HEK293 (cell line): ENCODE measurements around the gene RHBDL3.

Experiments
- FEZF1 ChIP-seq: fragments of 450-650 bp; formaldehyde crosslinking; IDR thresholded peaks from 2 replicates; pipeline ENCODE4 v1.5.1; 2016; ENCODE audit warnings: missing biosample characterization, missing genetic modification characterization
- GLIS1 ChIP-seq: fragments of 450-650 bp; formaldehyde crosslinking; IDR thresholded peaks from 2 replicates; pipeline ENCODE4 v1.5.1; 2016; ENCODE audit warnings: missing biosample characterization, missing genetic modification characterization
- HOXD13 ChIP-seq: sonication (generic); formaldehyde crosslinking; IDR thresholded peaks from 2 replicates; pipeline ENCODE4 v1.8.0; 2022; ENCODE audit warnings: missing genetic modification reagents, borderline replicate concordance
- KLF10 ChIP-seq: fragments of 450-650 bp; IDR thresholded peaks from 2 replicates; pipeline ENCODE4 v1.5.1; 2018; ENCODE audit warnings: missing biosample characterization, mild to moderate bottlenecking, missing genetic modification characterization
- WT1 ChIP-seq: fragments of 450-650 bp; formaldehyde crosslinking; IDR thresholded peaks from 2 replicates; pipeline ENCODE4 v1.5.1; 2016; ENCODE audit warnings: missing biosample characterization, missing genetic modification characterization
- ZBTB17 ChIP-seq: fragments of 450-650 bp; formaldehyde crosslinking; IDR thresholded peaks from 2 replicates; pipeline ENCODE4 v1.5.1; 2016; ENCODE audit warnings: missing biosample characterization, missing genetic modification characterization
- ZBTB20 ChIP-seq: fragments of 450-650 bp; formaldehyde crosslinking; IDR thresholded peaks from 2 replicates; pipeline ENCODE4 v1.5.1; 2016; ENCODE audit warnings: missing biosample characterization, missing genetic modification characterization
- ZBTB21 ChIP-seq: fragments of 450-650 bp; formaldehyde crosslinking; IDR thresholded peaks from 2 replicates; pipeline ENCODE4 v1.5.1; 2017; ENCODE audit warnings: missing biosample characterization, missing genetic modification characterization
- ZBTB7A ChIP-seq: fragments of 450-650 bp; formaldehyde crosslinking; IDR thresholded peaks from 2 replicates; pipeline ENCODE4 v1.5.1; 2016; ENCODE audit warnings: low read depth, missing biosample characterization, missing genetic modification characterization
- ZEB2 ChIP-seq: fragments of 450-650 bp; formaldehyde crosslinking; IDR thresholded peaks from 2 replicates; pipeline ENCODE4 v1.5.1; 2016; ENCODE audit warnings: missing biosample characterization, missing genetic modification characterization
- ZFP69B ChIP-seq: fragments of 450-650 bp; formaldehyde crosslinking; IDR thresholded peaks from 2 replicates; pipeline ENCODE4 v1.5.1; 2016; ENCODE audit warnings: missing biosample characterization, missing genetic modification characterization
- ZNF114 ChIP-seq: fragments of 450-650 bp; formaldehyde crosslinking; IDR thresholded peaks from 2 replicates; pipeline ENCODE4 v1.5.0; 2017; ENCODE audit warnings: missing biosample characterization, missing genetic modification characterization
- ZNF155 ChIP-seq: fragments of 450-650 bp; formaldehyde crosslinking; IDR thresholded peaks from 2 replicates; pipeline ENCODE4 v1.5.1; 2016; ENCODE audit warnings: missing biosample characterization, missing genetic modification characterization
- ZNF202 ChIP-seq: fragments of 450-650 bp; formaldehyde crosslinking; IDR thresholded peaks from 2 replicates; pipeline ENCODE4 v1.5.1; 2016; ENCODE audit warnings: missing biosample characterization, missing genetic modification characterization, borderline replicate concordance
- ZNF23 ChIP-seq: fragments of 450-650 bp; formaldehyde crosslinking; IDR thresholded peaks from 2 replicates; pipeline ENCODE4 v1.5.1; 2016; ENCODE audit warnings: missing biosample characterization, missing genetic modification characterization, borderline replicate concordance
- ZNF302 ChIP-seq: fragments of 450-650 bp; formaldehyde crosslinking; IDR thresholded peaks from 2 replicates; pipeline ENCODE4 v1.5.1; 2016; ENCODE audit warnings: missing biosample characterization, missing genetic modification characterization, low read depth
- ZNF558 ChIP-seq: fragments of 450-650 bp; formaldehyde crosslinking; IDR thresholded peaks from 2 replicates; pipeline ENCODE4 v1.5.1; 2016; ENCODE audit warnings: missing biosample characterization, missing genetic modification characterization
- ZNF621 ChIP-seq: fragments of 450-650 bp; formaldehyde crosslinking; IDR thresholded peaks from 2 replicates; pipeline ENCODE4 v1.5.1; 2017; ENCODE audit warnings: missing biosample characterization, missing genetic modification characterization
- ZNF624 ChIP-seq: fragments of 450-650 bp; formaldehyde crosslinking; IDR thresholded peaks from 2 replicates; pipeline ENCODE4 v1.5.1; 2017; ENCODE audit warnings: missing biosample characterization, missing genetic modification characterization
- ZNF626 ChIP-seq: fragments of 450-650 bp; sonication (Bioruptor Pico); formaldehyde crosslinking; IDR thresholded peaks from 2 replicates; pipeline ENCODE4 v1.5.1; 2018; ENCODE audit warnings: missing biosample characterization, missing genetic modification characterization, inconsistent platforms
- ZNF629 ChIP-seq: fragments of 450-650 bp; formaldehyde crosslinking; IDR thresholded peaks from 2 replicates; pipeline ENCODE4 v1.5.1; 2017; ENCODE audit warnings: missing biosample characterization, missing genetic modification characterization
- ZNF660 ChIP-seq: fragments of 450-650 bp; IDR thresholded peaks from 2 replicates; pipeline ENCODE4 v1.5.1; 2018; ENCODE audit warnings: missing biosample characterization, mild to moderate bottlenecking, missing genetic modification characterization
- ZNF664 ChIP-seq: fragments of 450-650 bp; formaldehyde crosslinking; IDR thresholded peaks from 2 replicates; pipeline ENCODE4 v1.5.1; 2016; ENCODE audit warnings: missing biosample characterization, missing genetic modification characterization
- ZNF677 ChIP-seq: fragments of 450-650 bp; IDR thresholded peaks from 2 replicates; pipeline ENCODE4 v1.5.0; 2018; ENCODE audit warnings: missing biosample characterization, mild to moderate bottlenecking, missing genetic modification characterization, moderate library complexity
- ZNF76 ChIP-seq: fragments of 450-650 bp; formaldehyde crosslinking; IDR thresholded peaks from 2 replicates; pipeline ENCODE4; 2016; ENCODE audit warnings: low read depth, missing biosample characterization, missing genetic modification characterization, borderline replicate concordance
- ZNF791 ChIP-seq: fragments of 450-650 bp; formaldehyde crosslinking; IDR thresholded peaks from 2 replicates; pipeline ENCODE4 v1.5.1; 2016; ENCODE audit warnings: missing biosample characterization, missing genetic modification characterization
- ZSCAN16 ChIP-seq: fragments of 450-650 bp; formaldehyde crosslinking; IDR thresholded peaks from 2 replicates; pipeline ENCODE4 v1.5.1; 2016; ENCODE audit warnings: missing biosample characterization, missing genetic modification characterization
- ZXDB ChIP-seq: fragments of 450-650 bp; formaldehyde crosslinking; IDR thresholded peaks from 2 replicates; pipeline ENCODE4 v1.5.1; 2016; ENCODE audit warnings: missing biosample characterization, missing genetic modification characterization
- TF ChIP-seq, protein P1 (sequence below): fragments of 450-650 bp; formaldehyde crosslinking; IDR thresholded peaks from 2 replicates; pipeline ENCODE4 v1.5.1; 2016; ENCODE audit warnings: missing biosample characterization, missing genetic modification characterization
- TF ChIP-seq, protein P2 (sequence below): fragments of 450-650 bp; formaldehyde crosslinking; IDR thresholded peaks from 2 replicates; pipeline ENCODE4 v1.5.1; 2016; ENCODE audit warnings: missing biosample characterization, missing genetic modification characterization
- TF ChIP-seq, protein P3 (sequence below): fragments of 450-650 bp; formaldehyde crosslinking; IDR thresholded peaks from 2 replicates; pipeline ENCODE4 v1.5.1; 2017; ENCODE audit warnings: missing biosample characterization, missing genetic modification characterization
- TF ChIP-seq, protein P4 (sequence below): fragments of 450-650 bp; formaldehyde crosslinking; IDR thresholded peaks from 2 replicates; pipeline ENCODE4 v1.5.1; 2016; ENCODE audit warnings: missing biosample characterization, missing genetic modification characterization
- TF ChIP-seq, protein P5 (sequence below): fragments of 450-650 bp; IDR thresholded peaks from 2 replicates; pipeline ENCODE4 v1.5.1; 2018; ENCODE audit warnings: missing biosample characterization, mild to moderate bottlenecking, missing genetic modification characterization
- TF ChIP-seq, protein P6 (sequence below): fragments of 450-650 bp; formaldehyde crosslinking; IDR thresholded peaks from 2 replicates; pipeline ENCODE4 v1.5.1; 2016; ENCODE audit warnings: missing biosample characterization, missing genetic modification characterization

RHBDL3 gene

DNA sequence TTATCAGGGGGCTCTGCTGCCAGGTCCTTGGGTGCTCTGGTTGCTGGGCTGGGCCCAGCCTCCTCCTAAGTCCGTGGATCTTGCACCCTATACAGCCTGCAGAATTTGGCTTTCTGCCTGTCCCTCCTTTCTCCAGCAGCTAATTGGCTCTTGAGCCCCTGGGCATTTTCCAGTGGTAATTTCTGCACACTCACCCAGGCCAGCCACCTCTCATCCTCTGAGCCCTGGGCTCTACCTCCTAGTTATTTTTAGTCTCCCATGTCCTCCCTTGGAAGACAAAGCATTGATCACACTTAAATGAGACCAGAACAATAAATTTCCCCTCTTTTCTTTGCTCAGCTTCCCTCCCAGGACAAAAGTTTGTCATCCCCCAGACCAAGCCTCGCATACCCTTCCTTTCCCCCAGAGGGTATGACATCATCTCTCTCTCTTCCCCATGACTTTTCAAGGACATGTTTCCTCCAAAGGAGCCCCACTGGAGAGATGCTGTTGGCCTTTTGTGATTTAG, 38.2 kb downstream of the RHBDL3 start (continued):
- TF ChIP-seq ZNF629 (tag by site-specific recombination): peak; percentile 90
- TF ChIP-seq, protein P1, sequence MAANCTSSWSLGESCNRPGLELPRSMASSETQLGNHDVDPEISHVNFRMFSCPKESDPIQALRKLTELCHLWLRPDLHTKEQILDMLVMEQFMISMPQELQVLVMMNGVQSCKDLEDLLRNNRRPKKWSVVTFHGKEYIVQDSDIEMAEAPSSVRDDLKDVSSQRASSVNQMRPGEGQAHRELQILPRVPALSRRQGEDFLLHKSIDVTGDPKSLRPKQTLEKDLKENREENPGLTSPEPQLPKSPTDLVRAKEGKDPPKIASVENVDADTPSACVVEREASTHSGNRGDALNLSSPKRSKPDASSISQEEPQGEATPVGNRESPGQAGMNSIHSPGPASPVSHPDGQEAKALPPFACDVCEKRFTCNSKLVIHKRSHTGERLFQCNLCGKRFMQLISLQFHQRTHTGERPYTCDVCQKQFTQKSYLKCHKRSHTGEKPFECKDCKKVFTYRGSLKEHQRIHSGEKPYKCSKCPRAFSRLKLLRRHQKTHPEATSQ: no peak
- no peak for TF ChIP-seq HOXD13 (CRISPR knock-in tag)
- no peak for TF ChIP-seq ZNF660 (tag by site-specific recombination)
- TF ChIP-seq GLIS1 (tag by site-specific recombination): peak; percentile 80
- TF ChIP-seq ZBTB20 (tag by site-specific recombination): peak; percentile 61
- TF ChIP-seq ZNF23 (tag by site-specific recombination): no peak
- TF ChIP-seq, protein P2, sequence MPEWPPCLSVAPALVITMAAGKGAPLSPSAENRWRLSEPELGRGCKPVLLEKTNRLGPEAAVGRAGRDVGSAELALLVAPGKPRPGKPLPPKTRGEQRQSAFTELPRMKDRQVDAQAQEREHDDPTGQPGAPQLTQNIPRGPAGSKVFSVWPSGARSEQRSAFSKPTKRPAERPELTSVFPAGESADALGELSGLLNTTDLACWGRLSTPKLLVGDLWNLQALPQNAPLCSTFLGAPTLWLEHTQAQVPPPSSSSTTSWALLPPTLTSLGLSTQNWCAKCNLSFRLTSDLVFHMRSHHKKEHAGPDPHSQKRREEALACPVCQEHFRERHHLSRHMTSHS: no peak
- peak; percentile 82 for TF ChIP-seq ZBTB17 (tag by site-specific recombination)
- TF ChIP-seq, protein P3, sequence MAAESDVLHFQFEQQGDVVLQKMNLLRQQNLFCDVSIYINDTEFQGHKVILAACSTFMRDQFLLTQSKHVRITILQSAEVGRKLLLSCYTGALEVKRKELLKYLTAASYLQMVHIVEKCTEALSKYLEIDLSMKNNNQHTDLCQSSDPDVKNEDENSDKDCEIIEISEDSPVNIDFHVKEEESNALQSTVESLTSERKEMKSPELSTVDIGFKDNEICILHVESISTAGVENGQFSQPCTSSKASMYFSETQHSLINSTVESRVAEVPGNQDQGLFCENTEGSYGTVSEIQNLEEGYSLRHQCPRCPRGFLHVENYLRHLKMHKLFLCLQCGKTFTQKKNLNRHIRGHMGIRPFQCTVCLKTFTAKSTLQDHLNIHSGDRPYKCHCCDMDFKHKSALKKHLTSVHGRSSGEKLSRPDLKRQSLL (tag by site-specific recombination): peak; percentile 67; the same call in 1 of the 2 replicates
- TF ChIP-seq, protein P4, sequence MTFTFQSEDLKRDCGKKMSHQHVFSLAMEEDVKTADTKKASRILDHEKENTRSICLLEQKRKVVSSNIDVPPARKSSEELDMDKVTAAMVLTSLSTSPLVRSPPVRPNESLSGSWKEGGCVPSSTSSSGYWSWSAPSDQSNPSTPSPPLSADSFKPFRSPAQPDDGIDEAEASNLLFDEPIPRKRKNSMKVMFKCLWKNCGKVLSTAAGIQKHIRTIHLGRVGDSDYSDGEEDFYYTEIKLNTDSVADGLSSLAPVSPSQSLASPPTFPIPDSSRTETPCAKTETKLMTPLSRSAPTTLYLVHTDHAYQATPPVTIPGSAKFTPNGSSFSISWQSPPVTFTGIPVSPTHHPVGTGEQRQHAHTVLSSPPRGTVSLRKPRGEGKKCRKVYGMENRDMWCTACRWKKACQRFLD (tag by site-specific recombination): no peak
- no peak for TF ChIP-seq ZNF677 (tag by site-specific recombination)
- no peak for TF ChIP-seq ZNF621 (tag by site-specific recombination)
- no peak for TF ChIP-seq ZNF791 (tag by site-specific recombination)
- TF ChIP-seq ZNF624: no peak
- TF ChIP-seq ZXDB (tag by site-specific recombination): no peak
- no peak for TF ChIP-seq ZNF114
- TF ChIP-seq ZNF558 (tag by site-specific recombination): peak; percentile 33; the same call in 1 of the 2 replicates
- no peak for TF ChIP-seq ZBTB7A (tag by site-specific recombination)
- TF ChIP-seq KLF10 (tag by site-specific recombination): no peak
- no peak for TF ChIP-seq ZNF626 (tag by site-specific recombination)
- TF ChIP-seq ZNF302: no peak
- TF ChIP-seq, protein P5, sequence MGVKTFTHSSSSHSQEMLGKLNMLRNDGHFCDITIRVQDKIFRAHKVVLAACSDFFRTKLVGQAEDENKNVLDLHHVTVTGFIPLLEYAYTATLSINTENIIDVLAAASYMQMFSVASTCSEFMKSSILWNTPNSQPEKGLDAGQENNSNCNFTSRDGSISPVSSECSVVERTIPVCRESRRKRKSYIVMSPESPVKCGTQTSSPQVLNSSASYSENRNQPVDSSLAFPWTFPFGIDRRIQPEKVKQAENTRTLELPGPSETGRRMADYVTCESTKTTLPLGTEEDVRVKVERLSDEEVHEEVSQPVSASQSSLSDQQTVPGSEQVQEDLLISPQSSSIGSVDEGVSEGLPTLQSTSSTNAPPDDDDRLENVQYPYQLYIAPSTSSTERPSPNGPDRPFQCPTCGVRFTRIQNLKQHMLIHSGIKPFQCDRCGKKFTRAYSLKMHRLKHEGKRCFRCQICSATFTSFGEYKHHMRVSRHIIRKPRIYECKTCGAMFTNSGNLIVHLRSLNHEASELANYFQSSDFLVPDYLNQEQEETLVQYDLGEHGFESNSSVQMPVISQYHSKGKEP (tag by site-specific recombination): 0 out of 2 replicates have a peak, but pooled peaks have one; percentile 15
- peak; percentile 77 for TF ChIP-seq FEZF1 (tag by site-specific recombination)
- no peak for TF ChIP-seq ZNF76
- peak; percentile 88 for TF ChIP-seq WT1 (tag by site-specific recombination)
- TF ChIP-seq ZEB2 (tag by site-specific recombination): peak; percentile 69
- no peak for TF ChIP-seq ZNF155 (tag by site-specific recombination)
- TF ChIP-seq ZBTB21: peak; percentile 79
- TF ChIP-seq ZFP69B: no peak
- TF ChIP-seq ZNF664: no peak
- no peak for TF ChIP-seq ZSCAN16
- no peak for TF ChIP-seq ZNF202
- TF ChIP-seq, protein P6, sequence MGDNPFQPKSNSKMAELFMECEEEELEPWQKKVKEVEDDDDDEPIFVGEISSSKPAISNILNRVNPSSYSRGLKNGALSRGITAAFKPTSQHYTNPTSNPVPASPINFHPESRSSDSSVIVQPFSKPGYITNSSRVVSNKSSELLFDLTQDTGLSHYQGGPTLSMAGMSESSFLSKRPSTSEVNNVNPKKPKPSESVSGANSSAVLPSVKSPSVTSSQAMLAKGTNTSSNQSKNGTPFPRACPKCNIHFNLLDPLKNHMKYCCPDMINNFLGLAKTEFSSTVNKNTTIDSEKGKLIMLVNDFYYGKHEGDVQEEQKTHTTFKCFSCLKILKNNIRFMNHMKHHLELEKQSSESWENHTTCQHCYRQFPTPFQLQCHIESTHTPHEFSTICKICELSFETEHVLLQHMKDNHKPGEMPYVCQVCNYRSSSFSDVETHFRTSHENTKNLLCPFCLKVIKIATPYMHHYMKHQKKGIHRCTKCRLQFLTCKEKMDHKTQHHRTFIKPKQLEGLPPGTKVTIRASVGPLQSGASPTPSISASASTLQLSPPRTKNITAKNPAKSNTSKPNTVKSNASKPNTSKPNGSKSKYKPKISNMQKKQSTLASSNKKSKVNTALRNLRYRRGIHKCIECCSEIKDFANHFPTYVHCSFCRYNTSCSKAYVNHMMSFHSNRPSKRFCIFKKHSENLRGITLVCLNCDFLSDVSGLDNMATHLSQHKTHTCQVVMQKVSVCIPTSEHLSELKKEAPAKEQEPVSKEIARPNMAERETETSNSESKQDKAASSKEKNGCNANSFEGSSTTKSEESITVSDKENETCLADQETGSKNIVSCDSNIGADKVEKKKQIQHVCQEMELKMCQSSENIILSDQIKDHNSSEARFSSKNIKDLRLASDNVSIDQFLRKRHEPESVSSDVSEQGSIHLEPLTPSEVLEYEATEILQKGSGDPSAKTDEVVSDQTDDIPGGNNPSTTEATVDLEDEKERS: no peak
